ENCODE measurements around the gene STARD10.

Gene STARD10

GRCh38 chr11:72705442-72706365 is 88.1 kb downstream of the STARD10 start:
- no peak overlapping the region for H3K4me3 ChIP-seq (ENCODE audit: low read depth, low read length)
- POLR2A ChIA-PET: no interaction called here
- no peak for TF ChIP-seq CTCF (IDR thresholded peaks at IDR 0.05; ENCODE audit: insufficient read depth, low read length, missing control alignments)
- CTCF ChIA-PET: interaction anchor here (1.6 to 2.4 kb wide), 3 partner anchors 20 to 88 kb away, joined by 3 to 14 read pairs (median 5); partner anchors contain the start of gene STARD10
- no peak for DNase-seq (ENCODE audit: low read depth, low spot score)

- no peak overlapping the region for H3K4me3 ChIP-seq (ENCODE audit: low read depth, low read length)
- ChIA-PET CTCF (interaction anchor here (1.7 to 4.4 kb wide), 5 partner anchors 20 to 234 kb away, joined by 5 to 26 read pairs (median 9); no protein-coding TSS in a partner anchor), POLR2A (no interaction called here)
- TF ChIP-seq CTCF (IDR thresholded peaks at IDR 0.05; ENCODE audit: insufficient read depth, low read length, missing control alignments): no peak
- DNase-seq (ENCODE audit: low read depth, low spot score): no peak
Measured at GRCh38 chr11:72704783-72705265, 89.0 kb downstream of the STARD10 start.
